HG02571 (cell line): ENCODE measurements around the gene COP1.
"Not testable (repeated sequence)": the region's sequence is repeated elsewhere in the genome, so short reads cannot be mapped to it uniquely, and the experiment has no call there.

ENCODE experiments used
- ATAC-seq: cut with Tn5 transposase; IDR thresholded peaks from one replicate; pipeline ENCODE4 v1.9.1; 2021; ENCODE audit warnings: mild to moderate bottlenecking, moderate library complexity; ENCODE audit not compliant: unreplicated experiment

Gene COP1

GRCh38 chr1:176049582-176049981 lies 157.5 kb downstream of the COP1 start:
- no peak for ATAC-seq

- ATAC-seq, result no peak
Measured at GRCh38 chr1:176046926-176047325, 160.2 kb downstream of the COP1 start.

GRCh38 chr1:176043537-176043936 lies 163.5 kb downstream of the COP1 start:
- no peak for ATAC-seq

GRCh38 chr1:176033881-176034280 lies 173.2 kb downstream of the COP1 start:
- ATAC-seq, result no peak

GRCh38 chr1:176033474-176033873 lies 173.6 kb downstream of the COP1 start:
- ATAC-seq, result no peak

GRCh38 chr1:176032040-176032645 lies 174.9 kb downstream of the COP1 start:
- no peak for ATAC-seq

- no peak for ATAC-seq
Measured at GRCh38 chr1:176029609-176030008, 177.5 kb downstream of the COP1 start.

- ATAC-seq, result no peak
Measured at GRCh38 chr1:176029155-176029554, 177.9 kb downstream of the COP1 start.

GRCh38 chr1:176027934-176028333 lies 179.2 kb downstream of the COP1 start:
- ATAC-seq, result not testable (repeated sequence)

- ATAC-seq, result no peak
Measured at GRCh38 chr1:176022574-176022973, 184.5 kb downstream of the COP1 start.

GRCh38 chr1:176017722-176018121 lies 189.4 kb downstream of the COP1 start:
- no peak for ATAC-seq

- no peak for ATAC-seq
Measured at GRCh38 chr1:176009951-176010350, 197.1 kb downstream of the COP1 start.

- not testable (repeated sequence) for ATAC-seq
Measured at GRCh38 chr1:176007756-176008389, 199.2 kb downstream of the COP1 start.

- not testable (repeated sequence) for ATAC-seq
Measured at GRCh38 chr1:175994660-175995059, 212.4 kb downstream of the COP1 start.

- not testable (repeated sequence) for ATAC-seq
Measured at GRCh38 chr1:175992825-175993224, 214.3 kb downstream of the COP1 start.

- not testable (repeated sequence) for ATAC-seq
Measured at GRCh38 chr1:175992202-175992601, 214.9 kb downstream of the COP1 start.

GRCh38 chr1:175984813-175985212 lies 222.3 kb downstream of the COP1 start:
- ATAC-seq, result no peak

- no peak for ATAC-seq
Measured at GRCh38 chr1:175984057-175984812, 222.9 kb downstream of the COP1 start.

- not testable (repeated sequence) for ATAC-seq
Measured at GRCh38 chr1:175983363-175983762, 223.7 kb downstream of the COP1 start.

- no peak for ATAC-seq
Measured at GRCh38 chr1:175981128-175981527, 226.0 kb downstream of the COP1 start.

- no peak for ATAC-seq
Measured at GRCh38 chr1:175978926-175979325, 228.2 kb downstream of the COP1 start.

GRCh38 chr1:175978476-175978875 lies 228.6 kb downstream of the COP1 start:
- ATAC-seq, result no peak
